Measurements from ENCODE around the gene HHLA2.

The HHLA2 gene

GRCh38 chr3:108334701-108335100 lies 38.4 kb downstream of the HHLA2 start:
- H3K4me3 ChIP-seq (replicated peaks in 1 of 2; ENCODE audit: low read depth in 2 of 2, low read length in 2 of 2), result no peak overlapping the region
- DNase-seq (ENCODE audit: low read depth in 2 of 2), result no peak
- TF ChIP-seq, protein P1, sequence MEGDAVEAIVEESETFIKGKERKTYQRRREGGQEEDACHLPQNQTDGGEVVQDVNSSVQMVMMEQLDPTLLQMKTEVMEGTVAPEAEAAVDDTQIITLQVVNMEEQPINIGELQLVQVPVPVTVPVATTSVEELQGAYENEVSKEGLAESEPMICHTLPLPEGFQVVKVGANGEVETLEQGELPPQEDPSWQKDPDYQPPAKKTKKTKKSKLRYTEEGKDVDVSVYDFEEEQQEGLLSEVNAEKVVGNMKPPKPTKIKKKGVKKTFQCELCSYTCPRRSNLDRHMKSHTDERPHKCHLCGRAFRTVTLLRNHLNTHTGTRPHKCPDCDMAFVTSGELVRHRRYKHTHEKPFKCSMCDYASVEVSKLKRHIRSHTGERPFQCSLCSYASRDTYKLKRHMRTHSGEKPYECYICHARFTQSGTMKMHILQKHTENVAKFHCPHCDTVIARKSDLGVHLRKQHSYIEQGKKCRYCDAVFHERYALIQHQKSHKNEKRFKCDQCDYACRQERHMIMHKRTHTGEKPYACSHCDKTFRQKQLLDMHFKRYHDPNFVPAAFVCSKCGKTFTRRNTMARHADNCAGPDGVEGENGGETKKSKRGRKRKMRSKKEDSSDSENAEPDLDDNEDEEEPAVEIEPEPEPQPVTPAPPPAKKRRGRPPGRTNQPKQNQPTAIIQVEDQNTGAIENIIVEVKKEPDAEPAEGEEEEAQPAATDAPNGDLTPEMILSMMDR (IDR thresholded peaks at IDR 0.05; ENCODE audit: low read depth, low read length), result no peak

- TF ChIP-seq, protein P1 (IDR thresholded peaks at IDR 0.05; ENCODE audit: low read depth, low read length), result no peak
- no peak overlapping the region for H3K4me3 ChIP-seq (replicated peaks in 1 of 2; ENCODE audit: low read depth in 2 of 2, low read length in 2 of 2)
- no peak for DNase-seq (ENCODE audit: low read depth in 2 of 2)
Measured at GRCh38 chr3:108338901-108339545, 42.7 kb downstream of the HHLA2 start.

DNA sequence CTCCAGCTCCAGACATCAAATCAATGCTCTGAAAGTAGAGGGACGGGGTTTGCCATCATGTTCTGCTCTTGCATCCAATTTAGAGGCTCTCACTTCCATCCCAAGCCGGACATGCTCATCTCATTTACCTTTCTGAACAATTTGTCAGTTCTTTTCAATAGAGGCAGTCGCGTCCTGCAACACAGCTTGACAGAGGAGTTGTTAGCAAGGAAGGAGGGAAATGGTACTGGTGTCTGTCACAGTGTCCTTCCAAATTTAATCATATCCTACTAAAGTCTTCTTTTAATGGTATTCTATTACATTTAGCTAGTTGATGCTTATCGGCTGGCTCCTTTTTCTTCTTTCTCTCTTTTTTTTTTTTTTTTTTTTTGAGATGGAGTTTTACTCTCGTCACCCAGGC lies 45.6 kb downstream of the HHLA2 start:
- DNase-seq (ENCODE audit: low read depth in 2 of 2), result no peak
- TF ChIP-seq, protein P1 (IDR thresholded peaks at IDR 0.05; ENCODE audit: low read depth, low read length), result no peak
- no peak overlapping the region for H3K4me3 ChIP-seq (replicated peaks in 1 of 2; ENCODE audit: low read depth in 2 of 2, low read length in 2 of 2)

- DNase-seq (ENCODE audit: low read depth in 2 of 2), result peak; percentile 56 to 71
- TF ChIP-seq, protein P1 (IDR thresholded peaks at IDR 0.05; ENCODE audit: low read depth, low read length), result no peak
- H3K4me3 ChIP-seq (replicated peaks in 1 of 2; ENCODE audit: low read depth in 2 of 2, low read length in 2 of 2), result no peak overlapping the region
Measured at GRCh38 chr3:108342837-108343486, 46.6 kb downstream of the HHLA2 start.

DNA sequence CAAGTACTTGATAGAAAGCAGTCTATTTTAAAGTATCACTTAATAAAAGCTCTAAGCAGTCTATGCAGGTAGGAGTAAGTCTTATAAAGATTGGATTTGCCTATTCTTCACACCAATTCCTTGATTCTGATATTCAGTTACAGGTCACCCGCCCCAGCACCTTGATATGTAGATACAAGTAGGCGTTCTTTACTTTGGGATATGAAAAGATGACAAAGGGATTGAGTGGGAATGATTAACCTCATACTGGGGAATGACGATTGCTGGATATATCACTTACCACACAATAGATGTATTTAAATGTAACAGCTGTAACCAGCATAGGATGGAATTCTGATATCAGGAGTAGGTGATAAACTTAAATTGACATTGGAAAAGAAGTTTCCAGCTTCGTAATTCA lies 47.1 kb downstream of the HHLA2 start:
- TF ChIP-seq, protein P1 (IDR thresholded peaks at IDR 0.05; ENCODE audit: low read depth, low read length), result no peak
- no peak overlapping the region for H3K4me3 ChIP-seq (replicated peaks in 1 of 2; ENCODE audit: low read depth in 2 of 2, low read length in 2 of 2)
- DNase-seq (ENCODE audit: low read depth in 2 of 2), result no peak

- no peak overlapping the region for H3K4me3 ChIP-seq (replicated peaks in 1 of 2; ENCODE audit: low read depth in 2 of 2, low read length in 2 of 2)
- no peak for DNase-seq (ENCODE audit: low read depth in 2 of 2)
- TF ChIP-seq, protein P1 (IDR thresholded peaks at IDR 0.05; ENCODE audit: low read depth, low read length), result no peak
Measured at GRCh38 chr3:108345492-108346205, 49.3 kb downstream of the HHLA2 start.
